Measurements from ENCODE around the gene EPHB2.

DNA sequence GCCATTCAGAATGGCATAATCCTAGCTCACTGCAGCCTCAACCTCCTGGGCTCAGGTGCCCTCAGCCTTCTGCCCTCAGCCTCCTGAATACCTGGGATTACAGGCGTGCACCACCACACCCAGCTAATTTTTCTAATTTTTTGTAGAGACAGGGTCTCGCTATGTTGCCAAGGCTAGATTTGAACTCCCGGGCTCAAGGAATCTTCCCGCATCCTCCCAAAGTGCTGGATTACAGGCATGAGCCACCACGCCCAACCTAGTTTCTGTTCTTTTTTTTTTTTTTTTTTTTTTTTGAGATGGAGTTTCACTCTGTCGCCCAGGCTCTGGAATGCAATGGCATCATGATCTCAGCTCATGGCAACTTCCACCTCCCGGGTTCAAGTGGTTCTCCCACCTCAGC lies 153.1 kb downstream of the EPHB2 start:
- TF ChIP-seq, protein P1, sequence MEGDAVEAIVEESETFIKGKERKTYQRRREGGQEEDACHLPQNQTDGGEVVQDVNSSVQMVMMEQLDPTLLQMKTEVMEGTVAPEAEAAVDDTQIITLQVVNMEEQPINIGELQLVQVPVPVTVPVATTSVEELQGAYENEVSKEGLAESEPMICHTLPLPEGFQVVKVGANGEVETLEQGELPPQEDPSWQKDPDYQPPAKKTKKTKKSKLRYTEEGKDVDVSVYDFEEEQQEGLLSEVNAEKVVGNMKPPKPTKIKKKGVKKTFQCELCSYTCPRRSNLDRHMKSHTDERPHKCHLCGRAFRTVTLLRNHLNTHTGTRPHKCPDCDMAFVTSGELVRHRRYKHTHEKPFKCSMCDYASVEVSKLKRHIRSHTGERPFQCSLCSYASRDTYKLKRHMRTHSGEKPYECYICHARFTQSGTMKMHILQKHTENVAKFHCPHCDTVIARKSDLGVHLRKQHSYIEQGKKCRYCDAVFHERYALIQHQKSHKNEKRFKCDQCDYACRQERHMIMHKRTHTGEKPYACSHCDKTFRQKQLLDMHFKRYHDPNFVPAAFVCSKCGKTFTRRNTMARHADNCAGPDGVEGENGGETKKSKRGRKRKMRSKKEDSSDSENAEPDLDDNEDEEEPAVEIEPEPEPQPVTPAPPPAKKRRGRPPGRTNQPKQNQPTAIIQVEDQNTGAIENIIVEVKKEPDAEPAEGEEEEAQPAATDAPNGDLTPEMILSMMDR (IDR thresholded peaks at IDR 0.05; ENCODE audit: low read depth, low read length): no peak
- TF ChIP-seq, protein P2, sequence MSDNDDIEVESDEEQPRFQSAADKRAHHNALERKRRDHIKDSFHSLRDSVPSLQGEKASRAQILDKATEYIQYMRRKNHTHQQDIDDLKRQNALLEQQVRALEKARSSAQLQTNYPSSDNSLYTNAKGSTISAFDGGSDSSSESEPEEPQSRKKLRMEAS (IDR thresholded peaks at IDR 0.05; ENCODE audit: low read depth, low read length): no peak
- TF ChIP-seq POLR2A (IDR thresholded peaks at IDR 0.05; ENCODE audit: extremely low read depth, insufficient read length): no peak
